ENCODE results near the gene VEGFB. TPM values are rescaled to one million over a fixed set of nuclear protein-coding genes. Genes with fewer than 3 reads are reported as not detected.
"Not testable (repeated sequence)": the region's sequence is repeated elsewhere in the genome, so short reads cannot be mapped to it uniquely, and the experiment has no call there.

The VEGFB gene
- total RNA-seq, 4 donors from 2014 or later = 52.9 to 101 (median 75.7) TPM

DNA sequence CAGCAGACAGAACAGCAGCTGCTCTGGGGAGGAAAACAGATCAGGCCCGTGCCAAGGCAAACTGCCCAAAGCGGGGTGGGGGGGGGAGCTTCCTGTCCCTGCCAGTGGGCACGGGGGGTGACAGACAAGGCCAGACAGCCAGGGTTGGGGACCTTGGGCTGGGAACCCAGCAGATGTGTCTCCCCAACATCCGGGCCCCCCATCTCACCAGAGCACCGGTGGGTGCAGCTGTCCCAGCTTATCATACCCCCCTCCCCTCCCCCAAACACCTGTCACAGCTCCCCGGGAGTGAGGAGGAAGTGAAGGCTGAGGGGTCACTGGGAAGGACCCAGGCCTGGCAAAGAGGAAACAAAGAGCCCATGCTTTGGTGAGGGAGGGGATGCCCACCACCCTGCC, 11.0 kb downstream of the VEGFB start:
- DNase-seq = peak; percentile 61 to 65
- Histone ChIP-seq H3K36me3 (no peaks in the 10 kb centered on the region), H3K27ac (peak overlapping the region; percentile 53 to 84 (median 65)), H3K4me1 (peaks cover 29 to 31% of the 10 kb centered on the region in 2 donors), H3K4me3 (replicated peaks in 1 of 3) (peak overlapping the region in 2 of 3 donors; percentile 55 to 66), H3K27me3 (no peaks in the 10 kb centered on the region), H3K9me3 (no peaks in the 10 kb centered on the region)
- TF ChIP-seq, protein P1, sequence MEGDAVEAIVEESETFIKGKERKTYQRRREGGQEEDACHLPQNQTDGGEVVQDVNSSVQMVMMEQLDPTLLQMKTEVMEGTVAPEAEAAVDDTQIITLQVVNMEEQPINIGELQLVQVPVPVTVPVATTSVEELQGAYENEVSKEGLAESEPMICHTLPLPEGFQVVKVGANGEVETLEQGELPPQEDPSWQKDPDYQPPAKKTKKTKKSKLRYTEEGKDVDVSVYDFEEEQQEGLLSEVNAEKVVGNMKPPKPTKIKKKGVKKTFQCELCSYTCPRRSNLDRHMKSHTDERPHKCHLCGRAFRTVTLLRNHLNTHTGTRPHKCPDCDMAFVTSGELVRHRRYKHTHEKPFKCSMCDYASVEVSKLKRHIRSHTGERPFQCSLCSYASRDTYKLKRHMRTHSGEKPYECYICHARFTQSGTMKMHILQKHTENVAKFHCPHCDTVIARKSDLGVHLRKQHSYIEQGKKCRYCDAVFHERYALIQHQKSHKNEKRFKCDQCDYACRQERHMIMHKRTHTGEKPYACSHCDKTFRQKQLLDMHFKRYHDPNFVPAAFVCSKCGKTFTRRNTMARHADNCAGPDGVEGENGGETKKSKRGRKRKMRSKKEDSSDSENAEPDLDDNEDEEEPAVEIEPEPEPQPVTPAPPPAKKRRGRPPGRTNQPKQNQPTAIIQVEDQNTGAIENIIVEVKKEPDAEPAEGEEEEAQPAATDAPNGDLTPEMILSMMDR (IDR thresholded peaks at IDR 0.05) = no peak
- no peak for TF ChIP-seq POLR2A (IDR thresholded peaks at IDR 0.05)
- WGBS, 2 donors = 28% methylated on average over 2 of the region's 6 CpGs; no CpG with 5 or more reads in 1 of the 2 donors
- intact Hi-C loops (cut with DNase I) = no loop called here

DNA sequence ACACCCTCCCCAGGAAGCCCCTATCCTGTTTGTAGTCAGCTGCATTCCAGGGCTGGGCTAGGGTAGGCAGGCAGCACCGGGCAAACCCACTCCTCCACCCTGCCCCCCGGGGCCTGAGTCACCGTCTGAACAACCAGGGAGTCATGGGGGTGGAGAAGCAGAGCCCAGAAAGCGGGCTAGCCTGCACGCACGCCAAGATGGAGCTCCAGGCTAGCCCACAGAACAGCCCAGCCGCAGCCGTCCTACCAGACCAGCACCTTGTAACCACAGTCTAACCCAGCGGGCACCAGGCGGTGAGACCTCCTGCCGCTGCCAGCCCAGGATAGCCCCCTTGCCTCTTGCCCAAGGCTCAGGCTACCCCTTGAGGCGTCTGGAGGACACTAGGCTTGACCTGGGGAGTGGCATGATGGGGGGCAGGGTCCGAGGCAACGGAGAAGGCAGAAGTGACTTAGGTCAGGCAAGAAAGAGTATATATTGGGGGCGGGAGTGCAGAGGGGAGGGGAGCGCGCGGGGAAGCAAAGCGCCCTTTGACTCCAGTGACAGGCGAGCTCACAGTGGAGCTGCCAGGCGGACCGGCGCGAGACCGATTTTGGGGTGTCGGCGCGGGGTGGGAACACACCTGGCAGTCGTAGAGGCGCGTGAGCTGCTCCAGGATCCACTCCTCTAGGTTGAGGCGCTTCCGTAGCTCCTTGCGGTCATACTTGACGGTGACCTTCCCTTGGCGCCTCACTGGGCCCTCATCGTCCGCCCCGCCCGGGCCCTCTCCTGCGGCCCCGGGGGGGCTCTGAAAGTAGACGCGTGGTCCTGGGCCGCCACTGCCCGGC, 11.6 kb downstream of the VEGFB start:
- Histone ChIP-seq H3K36me3 (no peaks in the 10 kb centered on the region), H3K27me3 (no peaks in the 10 kb centered on the region), H3K27ac (peak overlapping the region; percentile 53 to 84 (median 65)), H3K4me1 (peaks cover 34 to 35% of the 10 kb centered on the region in 2 donors), H3K9me3 (no peaks in the 10 kb centered on the region), H3K4me3 (replicated peaks in 1 of 3) (peak overlapping the region; percentile 3 to 66 (median 55))
- TF ChIP-seq POLR2A (IDR thresholded peaks at IDR 0.05) = peak in 1 of 2 donors; percentile 14
- TF ChIP-seq, protein P1 (IDR thresholded peaks at IDR 0.05) = no peak
- WGBS, 2 donors = 1 to 2% methylated on average over 19 to 28 of the region's 46 CpGs
- peak; percentile 74 to 81 for DNase-seq
- intact Hi-C loops (cut with DNase I) = no loop called here

DNA sequence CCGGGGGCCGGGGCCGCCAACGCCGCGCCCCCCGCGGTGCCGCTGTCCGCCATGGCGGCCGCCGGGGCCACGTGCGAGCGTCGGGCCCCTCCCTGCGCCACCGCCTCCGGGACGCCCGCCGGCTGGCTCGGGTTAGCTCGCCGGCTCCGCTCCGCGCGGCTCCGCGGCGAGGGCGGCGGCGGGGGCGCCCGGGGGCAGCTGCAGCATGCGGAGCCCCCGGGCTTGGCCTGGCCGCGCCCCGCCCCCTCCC, 12.2 kb downstream of the VEGFB start:
- H3K36me3 ChIP-seq; intact Hi-C loops (cut with DNase I); H3K9me3 ChIP-seq; H3K27me3 ChIP-seq; DNase-seq: not testable (repeated sequence)
- WGBS, 2 donors = no CpG with 5 or more reads among the region's 43 CpGs
- H3K4me1 ChIP-seq = peaks cover 35 to 36% of the 10 kb centered on the region in 2 donors
- H3K4me3 ChIP-seq (replicated peaks in 1 of 3) = peak overlapping the region in 1 of 3 donors; percentile 55
- peak overlapping the region in 1 of 3 donors; percentile 84 for H3K27ac ChIP-seq

DNA sequence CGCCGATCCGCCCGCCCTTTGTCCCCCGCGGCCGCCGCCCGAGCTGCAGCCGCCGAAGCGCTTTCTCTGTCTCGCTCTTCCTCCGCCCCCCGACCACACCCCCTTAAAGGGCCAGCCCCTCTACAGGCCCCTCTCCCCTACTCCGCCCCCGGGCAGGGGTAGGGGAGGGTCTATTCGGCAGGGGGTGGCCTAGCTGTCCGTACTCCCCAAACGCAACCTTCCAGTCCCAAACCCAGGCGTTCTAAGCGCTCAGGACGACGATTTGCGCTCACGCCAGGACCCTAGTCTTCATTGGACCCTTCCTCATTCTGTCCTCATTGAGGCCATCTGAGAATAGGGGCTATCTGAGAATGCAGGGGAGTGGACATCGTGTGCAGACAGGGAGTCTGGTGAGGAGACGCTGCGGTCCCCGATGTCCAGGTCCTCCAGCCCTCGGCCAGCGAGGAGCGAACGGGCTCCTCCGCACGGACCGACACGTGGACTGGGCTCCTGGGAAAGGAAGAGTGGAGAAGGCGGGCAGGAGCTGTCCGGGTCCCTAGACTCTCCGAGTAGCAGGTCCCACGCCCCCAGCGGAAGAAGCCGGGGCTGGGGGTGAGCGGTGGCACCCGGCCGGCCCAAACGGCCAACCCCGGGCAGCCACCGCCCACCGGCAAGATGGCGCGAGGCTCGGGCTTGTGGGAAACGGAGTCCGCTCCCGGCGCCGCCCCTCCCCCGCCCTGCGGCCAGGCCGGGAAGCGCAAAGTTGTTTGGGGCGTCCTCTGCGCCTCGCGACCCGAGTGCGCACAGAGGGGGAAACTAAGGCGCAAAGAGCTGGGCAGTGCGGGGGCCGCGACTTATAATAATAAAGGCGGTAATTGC, 12.7 kb downstream of the VEGFB start, which contains the start of gene PPP1R14B:
PPP1R14B (minus strand) TSS at position 73 of the 858 bp plus-strand sequence. CDS start 270 bp downstream, outside the sequence.
- Histone ChIP-seq H3K27me3 (no peaks in the 10 kb centered on the region), H3K36me3 (no peaks in the 10 kb centered on the region), H3K27ac (peak within 1 kb of the TSS; percentile 67 to 90 (median 86)), H3K4me3 (replicated peaks in 1 of 3) (peak within 1 kb of the TSS; percentile 11 to 75 (median 74)), H3K4me1 (peaks cover 35 to 39% of the 10 kb centered on the region in 2 donors), H3K9me3 (no peaks in the 10 kb centered on the region)
- WGBS, 2 donors = 0 to 3% methylated on average over 6 to 24 of the region's 74 CpGs
- peak in 1 of 2 donors; percentile 42 for TF ChIP-seq POLR2A (IDR thresholded peaks at IDR 0.05)
- TF ChIP-seq, protein P1 (IDR thresholded peaks at IDR 0.05) = peak in 3 of 6 experiments; percentile 4 to 30 (median 13)
- intact Hi-C loops (cut with DNase I) = no loop called here
- DNase-seq = peak; percentile 91

DNA sequence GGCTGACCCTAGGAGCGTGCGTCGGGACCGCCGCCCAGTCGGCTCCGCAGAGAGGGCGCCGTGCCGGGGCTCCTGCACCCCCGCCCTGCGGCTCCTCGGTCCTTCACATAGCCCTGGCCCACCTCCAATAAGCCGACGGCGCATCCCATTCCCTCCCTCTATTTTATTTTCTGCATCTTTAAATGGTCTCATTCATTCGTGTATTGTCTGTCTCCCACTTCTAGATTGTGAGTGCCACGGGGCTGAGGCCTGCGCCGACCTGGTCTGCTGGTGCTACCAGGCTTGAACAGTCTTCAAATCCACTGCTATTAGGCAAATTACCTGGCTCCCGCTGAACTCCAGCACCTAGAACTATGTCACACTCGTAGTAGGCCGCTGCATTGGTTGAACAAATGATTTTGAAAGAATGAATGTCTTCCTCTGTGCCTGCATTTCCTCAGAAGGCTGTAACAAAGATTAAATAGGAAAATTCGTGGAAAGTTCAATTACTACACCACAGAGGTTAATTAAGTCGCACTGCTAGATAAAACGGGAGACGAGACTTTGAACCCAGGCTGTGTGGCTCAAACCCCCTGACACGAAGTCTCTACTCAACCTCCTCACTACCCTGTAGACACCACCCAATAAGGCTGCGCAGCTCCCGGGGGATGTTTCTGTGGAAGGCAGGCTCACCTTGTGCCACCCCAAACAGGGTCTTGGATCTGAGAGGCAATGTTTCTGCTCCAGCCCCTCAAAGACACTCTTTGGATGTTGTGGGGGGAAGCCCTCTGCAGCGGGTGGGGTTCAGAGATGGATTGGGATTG, 13.5 kb downstream of the VEGFB start:
- intact Hi-C loops (cut with DNase I) = no loop called here
- WGBS, 2 donors = 37 to 40% methylated on average over 31 of the region's 31 CpGs
- Histone ChIP-seq H3K4me3 (replicated peaks in 1 of 3) (peak overlapping the region; percentile 11 to 75 (median 74)), H3K27ac (peak overlapping the region in 2 of 3 donors; percentile 86 to 90), H3K36me3 (no peaks in the 10 kb centered on the region), H3K27me3 (no peaks in the 10 kb centered on the region), H3K4me1 (peaks cover 35 to 39% of the 10 kb centered on the region in 2 donors), H3K9me3 (no peaks in the 10 kb centered on the region)
- no peak for DNase-seq
- TF ChIP-seq, protein P1 (IDR thresholded peaks at IDR 0.05) = no peak
- no peak for TF ChIP-seq POLR2A (IDR thresholded peaks at IDR 0.05)
